Measurements from ENCODE around the gene LRRC10.
"Not testable (repeated sequence)": the region's sequence is repeated elsewhere in the genome, so short reads cannot be mapped to it uniquely, and the experiment has no call there.

GRCh38 chr12:69603556-69603955 lies 7.2 kb downstream of the LRRC10 start:
- not testable (repeated sequence) for TF ChIP-seq CTCF (IDR thresholded peaks at IDR 0.05; ENCODE audit: insufficient read depth, low read length); POLR2AphosphoS5 (IDR thresholded peaks at IDR 0.05; ENCODE audit: low read depth); GABPA (IDR thresholded peaks at IDR 0.05; ENCODE audit: low read depth)

Data from HL-60 (cell line).